ENCODE data around the gene SCFD2. TPM values are rescaled to one million over a fixed set of nuclear protein-coding genes. Genes with fewer than 3 reads are reported as not detected.

Gene SCFD2
- total and polyA plus RNA-seq, 2 of the 8 experiments (the other 6 are each of a cell fraction or from before 2014, with no cell fraction given), result 6.2 to 10.2 TPM

DNA sequence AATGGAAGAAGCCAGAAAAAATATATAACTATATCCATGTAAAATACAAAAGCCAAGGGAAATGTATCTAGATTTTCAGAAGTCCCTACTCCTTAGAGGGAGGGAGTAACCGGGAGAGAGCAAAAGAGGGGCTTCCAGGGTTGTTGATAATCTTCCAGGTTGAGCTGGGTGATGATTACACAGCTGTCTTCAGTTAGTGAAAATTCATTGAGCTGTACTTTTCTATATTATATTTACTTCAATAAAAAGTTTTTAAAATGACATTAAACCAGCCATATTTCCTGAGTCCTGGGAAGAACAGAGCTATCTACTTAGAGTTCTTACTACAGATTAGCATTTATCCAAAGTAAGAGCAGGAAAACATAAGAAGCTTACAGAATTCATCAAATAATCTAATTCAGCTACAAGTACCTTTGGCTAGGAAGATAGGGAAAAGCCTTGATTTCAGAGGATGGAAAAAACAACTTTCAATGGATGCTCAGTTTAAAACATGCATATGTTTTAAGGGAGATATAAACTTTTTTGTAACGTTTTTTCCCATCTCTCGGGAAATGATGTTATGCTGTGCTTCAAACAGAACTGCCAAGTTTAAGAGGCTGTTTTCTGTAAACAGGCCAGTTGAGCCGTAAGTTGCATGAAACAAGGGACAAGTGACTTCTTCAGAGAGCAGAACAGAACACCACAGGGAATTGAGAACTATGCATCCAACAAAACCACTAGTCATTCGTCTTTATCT lies 204.6 kb downstream of the SCFD2 start:
- FAIRE-seq, result no peak
- POLR2A ChIA-PET (ENCODE audit: partially characterized antibody), result no interaction called here
- no peaks in the 10 kb centered on the region for H3K27me3 ChIP-seq (replicated peaks in 1 of 4; ENCODE audit: control insufficient read depth in 3 of 4, extremely low read depth in 1 of 4, insufficient read depth in 3 of 4, low read length in 3 of 4)

More for the DNA sequence above, 204.6 kb downstream of the SCFD2 start:
- H3K4ac ChIP-seq (replicated peaks; ENCODE audit: insufficient read length, low read depth, low read length), result no peak overlapping the region
- no peak overlapping the region for H4K8ac ChIP-seq (ENCODE audit: extremely low read depth, insufficient read depth, low read length)
- no peaks in the 10 kb centered on the region for H3K36me3 ChIP-seq (ENCODE audit: control insufficient read depth in 2 of 4, insufficient read depth in 4 of 4, low read length in 3 of 4)
- no peaks in the 10 kb centered on the region for H3K79me2 ChIP-seq (ENCODE audit: control insufficient read depth in 1 of 2, insufficient read depth in 2 of 2, low read length in 2 of 2)
- no peak overlapping the region for H3K27ac ChIP-seq (ENCODE audit: low read depth, low read length)
- DNase-seq (ENCODE audit: low read depth in 1 of 2, low spot score in 2 of 2), result no peak
- no peak overlapping the region for H3K14ac ChIP-seq (ENCODE audit: insufficient read length)
- no peak overlapping the region for H2BK120ac ChIP-seq (replicated peaks; ENCODE audit: low read depth, low read length)
- CTCF ChIA-PET (ENCODE audit: partially characterized antibody), result no interaction called here
- H3K23me2 ChIP-seq (ENCODE audit: low read depth, low read length), result no peaks in the 10 kb centered on the region; the same call in 1 of the 2 replicates
- H3K56ac ChIP-seq (replicated peaks; ENCODE audit: insufficient read length, low read depth, low read length), result no peak overlapping the region
- no peaks in the 10 kb centered on the region for H3K79me1 ChIP-seq (ENCODE audit: low read depth, low read length)
- no peak overlapping the region for H2AK5ac ChIP-seq (ENCODE audit: low read depth, low read length)
- H3K9me3 ChIP-seq (ENCODE audit: insufficient read depth in 2 of 2, low read depth in 1 of 2, low read length in 1 of 2), result no peaks in the 10 kb centered on the region
- no peaks in the 10 kb centered on the region for H4K20me1 ChIP-seq (replicated peaks in 1 of 2; ENCODE audit: control insufficient read depth in 1 of 2, insufficient read depth in 2 of 2, low read length in 2 of 2)
- no peak overlapping the region for H4K5ac ChIP-seq (ENCODE audit: insufficient read length, low read depth, low read length)
- no peaks in the 10 kb centered on the region for H3K4me1 ChIP-seq (replicated peaks in 1 of 4; ENCODE audit: control insufficient read depth in 3 of 4, insufficient read depth in 4 of 4, low read length in 3 of 4)
- H3K9ac ChIP-seq (replicated peaks in 1 of 4; ENCODE audit: extremely low read depth in 1 of 4, low read depth in 3 of 4, low read length in 3 of 4), result no peak overlapping the region
- TF ChIP-seq SIRT6 (IDR thresholded peaks at IDR 0.05; ENCODE audit: low read length), result no peak
- TF ChIP-seq CEBPB (IDR thresholded peaks at IDR 0.05; ENCODE audit: low read depth, low read length), result no peak
- no peak for TF ChIP-seq RFX5 (IDR thresholded peaks at IDR 0.05; ENCODE audit: borderline replicate concordance, low read depth, low read length)
- TF ChIP-seq CHD1 (IDR thresholded peaks at IDR 0.05; ENCODE audit: low read depth, low read length), result no peak
- TF ChIP-seq BRCA1 (IDR thresholded peaks at IDR 0.05; ENCODE audit: low read depth, low read length), result no peak
- no peak for TF ChIP-seq KDM5A (IDR thresholded peaks at IDR 0.05; ENCODE audit: low read length)
- TF ChIP-seq, protein P1, sequence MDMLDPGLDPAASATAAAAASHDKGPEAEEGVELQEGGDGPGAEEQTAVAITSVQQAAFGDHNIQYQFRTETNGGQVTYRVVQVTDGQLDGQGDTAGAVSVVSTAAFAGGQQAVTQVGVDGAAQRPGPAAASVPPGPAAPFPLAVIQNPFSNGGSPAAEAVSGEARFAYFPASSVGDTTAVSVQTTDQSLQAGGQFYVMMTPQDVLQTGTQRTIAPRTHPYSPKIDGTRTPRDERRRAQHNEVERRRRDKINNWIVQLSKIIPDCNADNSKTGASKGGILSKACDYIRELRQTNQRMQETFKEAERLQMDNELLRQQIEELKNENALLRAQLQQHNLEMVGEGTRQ (IDR thresholded peaks at IDR 0.05; ENCODE audit: low read length), result no peak
- no peak for TF ChIP-seq RAD21 (IDR thresholded peaks at IDR 0.05 in 1 of 2, conservative IDR thresholded peaks at IDR 0.05 in 1 of 2; ENCODE audit: low read depth in 2 of 2, low read length in 2 of 2)
- no peak for TF ChIP-seq RBBP5 (IDR thresholded peaks at IDR 0.05; ENCODE audit: borderline replicate concordance, low read depth, low read length)
- no peak for TF ChIP-seq RXRA (IDR thresholded peaks at IDR 0.05; ENCODE audit: insufficient read depth, low read depth, low read length)
- no peak for TF ChIP-seq CBX8 (IDR thresholded peaks at IDR 0.05; ENCODE audit: borderline replicate concordance, low read depth, low read length)
- no peak for TF ChIP-seq NANOG (IDR thresholded peaks at IDR 0.05; ENCODE audit: insufficient read depth, low read depth, low read length, poor library complexity, severe bottlenecking)
- H2AFZ ChIP-seq (ENCODE audit: low read length), result no peak overlapping the region
- no peak overlapping the region for H3K4me3 ChIP-seq (ENCODE audit: extremely low read depth in 1 of 4, insufficient read depth in 2 of 4, low read depth in 3 of 4, low read length in 4 of 4)
- WGBS, 2 experiments (ENCODE audit: extremely low coverage in 1 of 2, insufficient coverage in 1 of 2, insufficient read length in 1 of 2, insufficient replicate concordance in 2 of 2, low coverage in 1 of 2, low lambda C conversion rate in 2 of 2, missing lambda C conversion rate in 1 of 2), result 93% methylated on average over 5 of the region's 5 CpGs; no CpG with 5 or more reads in 1 of the 2 experiments
- no peak overlapping the region for H4K91ac ChIP-seq (replicated peaks; ENCODE audit: insufficient read length, low read length)
- no peak overlapping the region for H2BK20ac ChIP-seq (ENCODE audit: low read length)
- no peak overlapping the region for H3K4me2 ChIP-seq (ENCODE audit: insufficient read depth in 1 of 2, low read depth in 2 of 2, low read length in 2 of 2)
- no peak overlapping the region for H3K23ac ChIP-seq (ENCODE audit: insufficient read length)
- H3K18ac ChIP-seq (ENCODE audit: extremely low read depth, low read length), result no peak overlapping the region
- H2BK5ac ChIP-seq (ENCODE audit: low read depth, low read length), result no peak overlapping the region
- no peak overlapping the region for H2BK12ac ChIP-seq (ENCODE audit: low read depth, low read length)
- H2BK15ac ChIP-seq (ENCODE audit: low read length), result no peak overlapping the region

Data from H1 (cell line).